GM18517 (cell line): ENCODE results near the gene WDTC1.

Experiments
- ATAC-seq: cut with Tn5 transposase; IDR thresholded peaks from one replicate; pipeline ENCODE4 v1.9.1; 2021; ENCODE audit warnings: mild to moderate bottlenecking, moderate library complexity; ENCODE audit not compliant: unreplicated experiment

The WDTC1 gene

DNA sequence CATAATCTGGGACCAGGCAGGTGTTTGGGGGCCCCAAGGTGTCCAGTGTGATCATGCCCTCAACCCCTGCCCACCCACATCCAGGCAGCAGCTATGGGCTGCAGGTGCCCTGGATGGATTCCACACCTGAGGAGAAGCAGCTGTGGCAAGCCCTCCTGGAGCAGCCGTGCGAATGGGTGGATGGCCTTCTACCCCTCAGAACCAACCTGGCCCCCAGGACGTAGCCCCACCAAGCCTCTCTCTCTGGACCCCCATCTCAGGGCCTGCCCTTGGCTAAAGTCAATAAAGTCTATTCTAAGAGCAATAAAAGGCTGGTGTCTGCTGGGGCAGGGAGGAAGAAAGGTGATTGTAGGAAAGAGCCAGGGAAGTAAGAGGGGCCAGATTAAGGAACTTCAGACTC, 119.2 kb downstream of the WDTC1 start:
- ATAC-seq, result no peak

DNA sequence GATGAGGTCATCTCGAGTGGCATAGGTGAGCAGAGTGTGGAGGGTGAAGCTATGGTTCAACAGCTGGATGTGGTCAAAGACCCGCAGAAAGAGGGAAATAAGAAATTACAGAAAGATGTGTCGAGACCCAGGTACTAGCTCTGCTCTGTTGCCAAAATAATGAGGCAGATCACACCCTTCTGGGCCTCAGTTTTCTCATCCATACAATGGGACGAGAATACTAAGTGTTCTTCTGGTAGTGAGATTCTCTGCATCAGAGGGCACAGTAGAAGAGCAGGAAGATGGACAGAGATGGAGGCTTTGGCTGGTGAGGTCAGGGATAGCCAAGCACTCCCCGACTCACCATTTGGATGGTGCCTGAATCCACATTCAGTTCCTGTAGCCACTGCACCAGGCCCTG, 121.3 kb downstream of the WDTC1 start:
- ATAC-seq, result no peak

DNA sequence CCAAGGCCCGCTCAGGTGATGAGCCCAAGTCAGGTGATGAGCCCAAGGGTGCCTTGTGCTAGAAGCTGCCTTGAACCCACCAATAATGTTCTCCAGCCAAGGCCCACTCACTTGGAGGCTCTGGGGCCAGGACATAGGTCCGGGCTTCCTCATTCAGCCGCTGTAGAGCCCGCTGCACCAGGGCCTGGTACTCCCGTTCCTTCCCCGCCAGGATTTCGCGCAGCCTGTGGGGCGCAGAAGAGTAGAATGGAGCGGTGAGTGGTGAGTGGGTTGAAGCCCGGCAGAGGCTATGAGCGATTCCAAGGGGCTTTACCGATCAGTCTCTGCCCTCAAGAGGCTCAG, 121.8 kb downstream of the WDTC1 start:
- no peak for ATAC-seq

DNA sequence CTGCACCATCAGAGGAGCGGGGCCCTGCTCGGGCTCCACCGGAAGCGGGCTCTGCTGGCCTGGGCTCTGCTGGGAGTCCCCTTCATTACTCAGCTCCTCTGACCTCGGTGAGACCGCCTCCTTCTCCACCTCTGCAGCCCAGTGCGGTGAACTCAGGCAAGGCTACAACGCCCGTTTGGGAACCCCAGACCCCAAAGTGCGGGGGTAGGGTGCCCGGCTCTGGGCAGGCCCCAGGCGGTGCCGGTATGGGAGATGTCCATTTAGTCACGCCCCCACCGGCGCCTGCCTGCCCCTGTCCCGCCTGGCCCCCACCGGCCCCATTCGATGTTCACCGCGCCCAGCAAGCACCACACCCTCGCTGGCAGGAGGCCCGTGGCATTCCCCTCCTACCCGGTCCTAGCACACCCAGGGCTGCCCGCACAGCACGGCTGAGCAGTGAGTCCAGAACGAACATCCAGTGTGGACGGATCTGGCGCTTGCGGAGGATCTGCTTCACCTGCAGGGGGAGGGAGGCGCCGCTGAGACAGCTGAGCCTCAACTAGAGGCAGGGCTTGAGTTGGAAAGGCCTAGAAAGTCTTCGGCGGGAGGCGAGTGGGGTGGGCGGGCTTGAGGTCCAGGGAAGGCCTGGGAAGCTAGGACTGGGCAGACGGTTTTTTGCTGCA, 122.3 kb downstream of the WDTC1 start:
- no peak for ATAC-seq

DNA sequence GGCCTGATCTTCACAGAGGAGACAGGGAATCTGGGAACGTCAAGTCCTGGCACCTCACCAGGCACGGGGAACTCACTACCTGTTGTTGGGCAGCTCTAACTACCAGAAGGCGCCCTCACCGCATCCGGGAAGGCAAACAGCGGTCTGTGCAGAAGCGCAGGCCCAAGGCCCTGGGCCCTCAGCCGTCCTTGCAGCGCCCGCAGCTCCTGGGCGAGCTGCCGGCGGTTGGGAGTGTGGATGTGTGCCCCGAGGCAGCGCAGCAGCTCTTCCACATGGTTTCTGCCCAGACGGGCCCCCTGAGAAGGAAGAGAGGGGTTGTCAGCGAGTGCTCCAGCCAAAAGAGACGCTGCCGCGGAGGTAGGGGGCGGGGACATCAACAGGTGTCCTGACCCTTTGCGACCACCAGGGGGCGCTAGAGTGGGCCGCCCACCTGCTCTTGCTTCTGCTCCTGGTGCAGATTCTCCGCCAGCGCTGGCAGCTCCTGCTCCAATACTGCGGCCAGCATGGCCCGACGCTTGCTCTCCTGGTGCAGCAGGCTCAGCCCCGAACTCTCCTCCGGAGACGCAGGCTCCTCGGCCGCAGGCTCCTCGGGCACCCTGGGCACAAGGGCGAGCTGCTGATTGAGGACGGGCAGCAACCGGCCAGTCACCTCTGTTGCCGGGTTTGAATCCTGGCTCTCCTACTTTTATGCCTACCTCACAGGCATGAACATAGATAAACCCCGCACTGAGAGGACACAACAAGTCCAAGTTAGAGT, 123.0 kb downstream of the WDTC1 start:
- no peak for ATAC-seq
